ENCODE data around the gene TRPV2.

GRCh38 chr17:16461606-16461866 is 46.2 kb downstream of the TRPV2 start:
- TF ChIP-seq POLR2A (IDR thresholded peaks at IDR 0.05; ENCODE audit: low read length) (no peak), GATA1 (IDR thresholded peaks at IDR 0.05; ENCODE audit: low read depth, low read length) (no peak)
